Dendritic cell treated with granulocyte-macrophage colony-stimulating factor and Interleukin-4, amounts not matched to agents 40 ng/mL and 50 ng/mL, for 4 days (primary cell): ENCODE data around the gene BGLAP.

ENCODE experiments used
- H3K27ac Mint-ChIP-seq: one replicate; pipeline ENCODE4 v1.8.0; 2022; ENCODE audit warnings: mild to moderate bottlenecking, mixed read lengths
- H3K27me3 Mint-ChIP-seq: one replicate; pipeline ENCODE4 v1.8.0; 2022; ENCODE audit warnings: mild to moderate bottlenecking, mixed read lengths
- H3K36me3 Mint-ChIP-seq: one replicate; pipeline ENCODE4 v1.8.0; 2022; ENCODE audit warnings: low read depth, mixed read lengths
- H3K4me1 Mint-ChIP-seq: one replicate; pipeline ENCODE4 v1.8.0; 2022; ENCODE audit warnings: low read depth, mixed read lengths
- H3K4me3 Mint-ChIP-seq: one replicate; pipeline ENCODE4 v1.8.0; 2022; ENCODE audit warnings: mild to moderate bottlenecking, moderate library complexity, mixed read lengths
- H3K9me3 Mint-ChIP-seq: one replicate; pipeline ENCODE4 v1.8.0; 2022; ENCODE audit warnings: mixed read lengths
- intact Hi-C: fragments of 100-400 bp; cut with micrococcal nuclease; formaldehyde crosslinking; loops from one replicate; pipeline ENCODE4 v1.15.0; 2022

The BGLAP gene

DNA sequence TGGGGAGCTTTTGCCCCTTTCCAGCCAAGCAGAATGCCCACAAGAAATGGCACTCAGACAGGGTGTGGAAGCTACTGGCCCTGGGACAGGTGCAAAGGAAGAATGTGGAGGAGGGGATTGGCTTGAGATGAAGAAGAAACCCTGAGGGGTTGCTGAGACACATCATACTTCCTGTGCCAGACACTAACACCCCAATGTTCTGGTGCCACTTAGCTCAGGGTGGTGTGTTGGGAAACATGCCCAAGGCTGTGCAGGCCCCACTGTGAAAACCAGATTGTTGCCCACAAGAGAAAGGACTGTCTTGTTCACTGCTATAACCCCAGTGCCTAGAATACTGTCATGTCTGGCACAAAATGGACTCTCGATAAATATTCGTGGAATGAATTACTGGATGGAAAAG lies 15.7 kb downstream of the BGLAP start:
- H3K4me3 Mint-ChIP-seq, result no peak overlapping the region
- intact Hi-C loops, result no loop called here
- H3K27me3 Mint-ChIP-seq, result no peaks in the 10 kb centered on the region
- no peak overlapping the region for H3K27ac Mint-ChIP-seq
- H3K9me3 Mint-ChIP-seq, result no peaks in the 10 kb centered on the region
- no peaks in the 10 kb centered on the region for H3K4me1 Mint-ChIP-seq
- peaks cover 90% of the 10 kb centered on the region for H3K36me3 Mint-ChIP-seq

DNA sequence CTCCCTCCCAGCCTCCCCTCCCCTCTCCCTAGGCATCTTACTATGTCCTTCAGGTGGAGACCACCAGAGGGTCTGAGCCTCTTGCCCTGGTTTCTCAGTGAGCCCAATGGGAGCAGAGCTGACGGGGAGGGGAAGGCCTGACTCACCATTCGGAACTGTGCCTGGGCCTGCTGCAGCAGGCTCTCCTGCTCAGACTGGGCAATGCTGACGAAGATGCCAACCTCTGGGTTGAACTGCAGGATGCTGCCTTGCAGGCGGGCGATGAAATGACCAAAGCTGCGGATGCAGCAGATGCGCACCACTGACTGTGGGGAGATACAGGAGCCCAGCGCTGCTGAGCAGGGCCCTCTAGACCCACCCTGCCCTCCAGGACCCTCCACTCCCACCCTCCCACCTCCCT lies 16.9 kb downstream of the BGLAP start:
- Mint-ChIP-seq H3K27me3 (no peaks in the 10 kb centered on the region), H3K4me1 (no peaks in the 10 kb centered on the region), H3K9me3 (no peaks in the 10 kb centered on the region), H3K36me3 (peaks cover 90% of the 10 kb centered on the region), H3K27ac (no peak overlapping the region), H3K4me3 (no peak overlapping the region)
- intact Hi-C loops, result no loop called here

DNA sequence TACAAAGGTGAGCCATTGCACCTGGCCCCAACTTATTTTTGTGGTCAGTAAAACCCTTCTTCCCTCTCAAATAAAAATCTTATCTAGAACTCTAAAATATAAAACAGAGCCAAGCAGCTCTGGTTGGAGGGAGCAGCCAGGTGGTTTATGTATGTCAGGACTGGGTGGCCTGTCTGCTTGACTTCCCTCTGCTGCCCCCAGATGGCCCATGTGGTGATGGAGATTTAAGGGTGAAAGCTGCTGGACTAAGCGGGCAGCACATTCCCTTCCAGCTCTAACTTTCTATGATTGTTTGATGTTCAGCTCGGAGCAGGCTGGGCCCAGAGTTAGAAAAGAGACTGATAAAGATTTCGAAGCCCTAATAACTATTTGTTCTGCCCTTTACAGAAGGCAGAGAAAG lies 17.8 kb downstream of the BGLAP start:
- no peaks in the 10 kb centered on the region for H3K9me3 Mint-ChIP-seq
- H3K27me3 Mint-ChIP-seq, result no peaks in the 10 kb centered on the region
- H3K4me3 Mint-ChIP-seq, result no peak overlapping the region
- no peak overlapping the region for H3K27ac Mint-ChIP-seq
- intact Hi-C loops, result no loop called here
- peaks cover 94% of the 10 kb centered on the region for H3K36me3 Mint-ChIP-seq
- H3K4me1 Mint-ChIP-seq, result no peaks in the 10 kb centered on the region

DNA sequence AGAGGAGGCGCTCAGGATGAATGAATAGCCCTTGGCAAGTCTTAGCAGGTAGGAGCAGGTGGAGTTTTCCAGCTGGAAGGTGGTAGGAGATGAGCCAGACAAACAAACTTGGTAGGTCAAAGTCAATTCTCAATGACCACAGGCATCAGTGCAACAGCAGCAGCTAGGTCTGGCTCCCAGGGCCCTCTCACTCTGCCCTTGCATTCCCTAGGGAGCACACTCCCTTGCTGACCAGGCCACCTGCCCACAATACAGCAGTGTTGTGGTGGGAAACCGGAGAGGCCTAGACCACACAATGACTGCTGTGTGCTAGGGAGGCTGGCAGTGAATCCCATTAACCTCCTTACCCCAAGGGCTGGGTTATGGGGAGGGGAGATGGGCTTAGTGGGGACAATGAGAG lies 18.9 kb downstream of the BGLAP start:
- no peaks in the 10 kb centered on the region for H3K27me3 Mint-ChIP-seq
- intact Hi-C loops, result no loop called here
- H3K9me3 Mint-ChIP-seq, result no peaks in the 10 kb centered on the region
- no peaks in the 10 kb centered on the region for H3K4me1 Mint-ChIP-seq
- H3K27ac Mint-ChIP-seq, result no peak overlapping the region
- H3K4me3 Mint-ChIP-seq, result no peak overlapping the region
- peaks cover 100% of the 10 kb centered on the region for H3K36me3 Mint-ChIP-seq

DNA sequence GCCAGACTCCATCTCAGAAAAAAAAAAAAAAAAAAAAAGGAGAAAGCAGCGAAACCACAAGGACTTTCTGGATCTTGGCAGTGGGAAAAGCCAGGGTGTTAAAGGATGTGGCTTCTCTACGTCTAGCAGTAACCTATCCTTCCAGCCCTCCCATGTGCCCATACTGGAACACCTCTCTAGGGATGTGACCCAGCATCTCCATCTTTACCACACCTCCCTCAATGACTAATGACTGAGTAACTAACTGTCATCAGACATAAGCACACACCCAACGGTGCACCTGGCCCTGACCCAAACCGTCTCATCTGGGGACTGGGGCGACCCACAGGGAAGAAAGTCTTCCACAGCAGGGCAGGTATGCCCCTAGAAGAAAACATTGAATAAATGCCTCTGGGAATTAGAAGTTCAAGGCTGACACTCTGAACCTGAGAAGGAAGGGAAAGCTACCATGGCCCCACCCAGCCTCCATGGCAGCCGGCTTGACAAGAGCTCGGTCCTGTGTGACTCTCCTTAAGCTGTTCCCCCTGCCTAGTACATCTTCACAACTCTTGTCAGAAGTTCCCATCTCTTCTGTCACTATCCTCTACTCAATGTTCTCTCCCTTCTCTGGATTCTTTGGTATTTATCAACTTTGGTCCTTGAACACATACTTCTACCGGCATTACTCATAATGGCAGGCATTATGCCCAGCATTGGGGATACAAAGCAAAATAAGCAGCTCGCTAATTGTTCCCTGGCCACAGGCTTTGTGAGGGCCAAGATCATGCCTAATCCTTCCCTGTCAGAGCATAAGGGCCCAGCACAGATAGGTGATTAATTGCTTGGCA lies 20.7 kb downstream of the BGLAP start:
- Mint-ChIP-seq H3K4me1 (no peaks in the 10 kb centered on the region), H3K27me3 (no peaks in the 10 kb centered on the region), H3K27ac (no peak overlapping the region), H3K9me3 (no peaks in the 10 kb centered on the region), H3K4me3 (no peak overlapping the region), H3K36me3 (peaks cover 100% of the 10 kb centered on the region)
- intact Hi-C loops, result no loop called here

DNA sequence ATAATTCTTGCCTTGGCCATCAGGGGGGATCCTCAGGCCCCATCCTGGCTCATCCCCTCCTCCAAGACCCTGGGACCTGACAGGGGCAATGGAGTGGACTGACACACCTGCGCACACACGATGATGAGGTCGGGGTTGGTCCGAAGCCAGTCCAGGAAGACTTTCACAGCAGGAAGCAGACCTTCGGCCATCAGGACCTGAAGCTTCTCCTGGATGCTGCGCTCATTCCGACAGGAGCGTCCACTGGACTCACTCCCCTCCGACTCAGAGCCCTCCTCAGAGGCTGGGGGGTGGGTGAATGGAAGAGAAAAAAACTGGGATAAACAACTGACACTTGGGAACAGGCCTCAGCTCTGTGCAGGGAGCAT lies 21.3 kb downstream of the BGLAP start:
- no peak overlapping the region for H3K27ac Mint-ChIP-seq
- H3K36me3 Mint-ChIP-seq, result peaks cover 100% of the 10 kb centered on the region
- no peak overlapping the region for H3K4me3 Mint-ChIP-seq
- no peaks in the 10 kb centered on the region for H3K27me3 Mint-ChIP-seq
- H3K4me1 Mint-ChIP-seq, result no peaks in the 10 kb centered on the region
- intact Hi-C loops, result no loop called here
- no peaks in the 10 kb centered on the region for H3K9me3 Mint-ChIP-seq

DNA sequence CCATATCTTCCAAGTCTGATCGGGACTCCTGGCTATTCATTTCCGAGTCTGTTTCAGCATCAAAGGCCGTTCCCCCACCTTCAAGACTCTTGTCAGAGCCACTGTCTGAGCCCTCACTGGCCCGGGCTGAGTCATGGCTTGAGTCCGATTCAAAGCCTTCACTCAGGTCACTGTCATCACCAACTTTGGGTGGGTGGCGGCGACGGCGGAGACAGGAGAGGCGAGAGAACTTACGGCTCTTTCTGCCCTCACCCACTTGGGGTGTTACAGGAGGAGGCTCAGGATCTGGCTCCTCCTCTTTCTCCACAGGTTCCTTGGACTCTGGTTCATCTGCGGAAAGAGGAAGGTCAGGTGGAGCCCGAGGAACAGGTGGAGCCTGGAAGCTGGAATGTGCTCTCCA lies 24.1 kb downstream of the BGLAP start:
- Mint-ChIP-seq H3K4me3 (no peak overlapping the region), H3K27ac (no peak overlapping the region), H3K36me3 (peaks cover 100% of the 10 kb centered on the region), H3K9me3 (no peaks in the 10 kb centered on the region), H3K4me1 (no peaks in the 10 kb centered on the region), H3K27me3 (no peaks in the 10 kb centered on the region)
- intact Hi-C loops, result no loop called here

DNA sequence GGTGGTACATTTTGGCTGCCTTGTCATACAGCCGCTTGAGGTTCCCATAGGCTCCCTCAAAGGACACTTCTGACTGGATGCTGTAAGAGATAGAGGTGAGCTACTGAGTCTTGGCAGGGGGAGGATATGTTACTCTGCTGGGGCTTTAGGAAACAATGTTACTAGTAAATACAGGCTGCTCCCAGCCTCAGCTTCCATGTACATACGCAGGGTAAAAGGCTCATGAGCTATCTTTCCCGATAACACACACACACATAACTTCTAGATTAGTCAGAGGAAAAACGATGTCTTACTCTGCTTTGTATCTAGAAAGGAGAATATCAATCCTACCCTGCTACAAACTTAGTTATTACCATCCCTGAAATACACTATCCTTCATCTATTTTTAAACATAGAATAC lies 26.4 kb downstream of the BGLAP start:
- Mint-ChIP-seq H3K27ac (no peak overlapping the region), H3K4me3 (no peak overlapping the region), H3K36me3 (peaks cover 100% of the 10 kb centered on the region), H3K4me1 (no peaks in the 10 kb centered on the region), H3K27me3 (no peaks in the 10 kb centered on the region), H3K9me3 (no peaks in the 10 kb centered on the region)
- intact Hi-C loops, result no loop called here

DNA sequence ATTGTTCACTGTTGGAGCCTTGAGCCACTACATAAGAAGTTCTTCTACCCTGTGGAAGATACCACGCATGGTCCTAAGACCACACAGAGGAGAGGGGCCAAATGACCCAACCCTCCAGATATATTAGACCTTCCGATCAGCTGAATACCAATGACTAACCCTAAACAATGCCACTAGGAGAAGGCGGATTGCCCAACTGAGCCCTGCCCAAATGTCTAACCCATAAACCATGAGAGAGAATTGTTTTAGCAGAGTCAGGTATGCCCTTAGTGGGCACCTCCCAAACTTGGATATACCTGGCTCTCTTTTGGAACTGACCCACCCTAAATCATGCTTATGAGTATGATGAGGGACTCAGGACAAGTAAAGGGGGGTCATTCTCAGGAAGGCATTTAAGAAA lies 28.3 kb downstream of the BGLAP start:
- H3K9me3 Mint-ChIP-seq, result no peaks in the 10 kb centered on the region
- no peak overlapping the region for H3K4me3 Mint-ChIP-seq
- H3K27ac Mint-ChIP-seq, result no peak overlapping the region
- intact Hi-C loops, result no loop called here
- H3K36me3 Mint-ChIP-seq, result peaks cover 100% of the 10 kb centered on the region
- no peaks in the 10 kb centered on the region for H3K4me1 Mint-ChIP-seq
- H3K27me3 Mint-ChIP-seq, result no peaks in the 10 kb centered on the region

DNA sequence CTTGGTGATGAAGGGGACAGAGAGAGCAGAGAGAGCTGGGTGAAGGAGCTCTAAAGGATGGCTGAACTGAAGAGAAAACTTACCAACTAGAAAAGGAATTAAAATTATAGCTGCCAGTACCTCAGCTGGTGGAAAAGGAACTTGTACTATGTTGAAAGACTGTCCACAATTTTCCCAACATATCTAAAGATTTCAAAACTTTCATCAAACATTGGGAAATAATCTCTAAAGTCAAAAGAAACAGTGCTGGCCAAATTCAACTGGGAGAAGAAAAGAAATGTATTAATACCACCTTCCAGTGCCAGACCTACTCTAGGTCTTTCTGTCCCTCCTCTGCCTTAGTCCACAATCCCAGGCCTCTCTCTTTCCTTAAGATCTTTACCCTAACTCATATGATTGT lies 34.5 kb downstream of the BGLAP start:
- Mint-ChIP-seq H3K36me3 (peaks cover 86% of the 10 kb centered on the region), H3K4me1 (peaks cover 43% of the 10 kb centered on the region), H3K27ac (no peak overlapping the region), H3K4me3 (no peak overlapping the region), H3K27me3 (no peaks in the 10 kb centered on the region), H3K9me3 (no peaks in the 10 kb centered on the region)
- intact Hi-C loops, result no loop called here

DNA sequence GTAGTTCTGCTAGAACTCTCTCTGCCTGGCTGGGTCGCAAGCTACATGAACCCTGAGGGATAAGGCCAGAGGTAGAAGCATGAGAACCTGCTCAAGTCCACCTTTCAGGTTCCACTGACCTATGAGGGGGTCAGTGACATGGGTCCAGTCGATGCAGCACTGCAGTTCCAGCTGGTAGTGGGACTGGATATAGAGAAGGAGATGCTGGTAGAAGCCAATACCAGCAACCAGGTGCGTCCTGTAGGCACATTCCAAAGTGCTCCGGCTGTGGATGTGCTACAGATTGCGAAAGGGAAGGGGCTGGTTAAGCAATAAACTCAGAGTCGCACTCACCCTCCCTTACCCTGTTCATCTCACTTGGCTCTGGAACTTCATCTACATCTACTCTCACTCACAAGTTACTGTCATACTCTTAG lies 35.0 kb downstream of the BGLAP start:
- H3K4me3 Mint-ChIP-seq, result no peak overlapping the region
- peaks cover 48% of the 10 kb centered on the region for H3K4me1 Mint-ChIP-seq
- peak overlapping the region; percentile 28 for H3K27ac Mint-ChIP-seq
- peaks cover 83% of the 10 kb centered on the region for H3K36me3 Mint-ChIP-seq
- intact Hi-C loops, result no loop called here
- H3K27me3 Mint-ChIP-seq, result no peaks in the 10 kb centered on the region
- no peaks in the 10 kb centered on the region for H3K9me3 Mint-ChIP-seq

DNA sequence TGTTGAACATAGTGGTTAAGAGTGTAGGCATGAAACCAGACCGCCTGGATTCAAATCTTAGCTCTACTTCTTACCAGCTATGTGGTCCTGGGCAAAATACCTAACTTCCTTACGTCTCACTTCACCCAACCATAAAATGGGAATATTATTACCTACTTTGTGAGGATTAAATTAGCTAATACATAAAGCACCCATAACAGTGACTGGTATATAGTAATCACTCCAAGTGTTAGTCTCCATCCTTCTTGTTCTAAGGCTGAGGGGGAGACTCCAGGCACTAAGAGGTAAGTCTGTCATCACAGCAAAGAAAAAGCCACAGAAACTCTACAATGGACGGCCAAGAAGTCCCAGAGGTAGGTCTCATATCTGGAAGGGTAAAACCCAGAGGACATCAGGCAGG lies 37.9 kb downstream of the BGLAP start:
- Mint-ChIP-seq H3K27me3 (no peaks in the 10 kb centered on the region), H3K4me3 (no peak overlapping the region), H3K4me1 (peaks cover 71% of the 10 kb centered on the region), H3K27ac (no peak overlapping the region), H3K9me3 (no peaks in the 10 kb centered on the region), H3K36me3 (peaks cover 68% of the 10 kb centered on the region)
- intact Hi-C loops, result loop anchor here (10.0 kb wide), 1 partner anchor 55 kb away; the partner anchor contains the start of genes CCT3 and TSACC

DNA sequence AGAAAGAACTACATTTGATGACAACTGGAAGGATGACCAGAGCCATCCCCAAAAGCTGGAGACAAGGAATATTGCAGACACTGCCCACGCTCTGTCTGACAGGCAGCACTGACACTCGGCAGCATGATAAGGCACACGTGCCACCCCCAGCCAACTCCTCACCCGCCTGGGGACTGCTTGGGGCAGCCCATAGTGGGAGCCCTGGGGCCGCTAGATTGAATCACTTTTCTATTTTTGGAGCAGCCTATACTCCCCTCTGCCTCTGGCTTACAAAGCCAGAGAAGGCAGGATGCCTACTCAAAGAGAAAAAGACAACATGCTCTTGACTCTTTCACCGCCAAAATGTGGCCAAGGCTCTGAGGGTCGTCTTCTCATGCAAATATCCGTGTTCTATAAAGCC lies 39.3 kb downstream of the BGLAP start:
- intact Hi-C loops, result loop anchor here (10.0 kb wide), 1 partner anchor 54 kb away; the partner anchor contains the start of genes CCT3 and TSACC
- Mint-ChIP-seq H3K9me3 (no peaks in the 10 kb centered on the region), H3K27me3 (no peaks in the 10 kb centered on the region), H3K27ac (peak overlapping the region; percentile 93), H3K36me3 (peaks cover 68% of the 10 kb centered on the region), H3K4me1 (peaks cover 86% of the 10 kb centered on the region), H3K4me3 (peak overlapping the region; percentile 93)

DNA sequence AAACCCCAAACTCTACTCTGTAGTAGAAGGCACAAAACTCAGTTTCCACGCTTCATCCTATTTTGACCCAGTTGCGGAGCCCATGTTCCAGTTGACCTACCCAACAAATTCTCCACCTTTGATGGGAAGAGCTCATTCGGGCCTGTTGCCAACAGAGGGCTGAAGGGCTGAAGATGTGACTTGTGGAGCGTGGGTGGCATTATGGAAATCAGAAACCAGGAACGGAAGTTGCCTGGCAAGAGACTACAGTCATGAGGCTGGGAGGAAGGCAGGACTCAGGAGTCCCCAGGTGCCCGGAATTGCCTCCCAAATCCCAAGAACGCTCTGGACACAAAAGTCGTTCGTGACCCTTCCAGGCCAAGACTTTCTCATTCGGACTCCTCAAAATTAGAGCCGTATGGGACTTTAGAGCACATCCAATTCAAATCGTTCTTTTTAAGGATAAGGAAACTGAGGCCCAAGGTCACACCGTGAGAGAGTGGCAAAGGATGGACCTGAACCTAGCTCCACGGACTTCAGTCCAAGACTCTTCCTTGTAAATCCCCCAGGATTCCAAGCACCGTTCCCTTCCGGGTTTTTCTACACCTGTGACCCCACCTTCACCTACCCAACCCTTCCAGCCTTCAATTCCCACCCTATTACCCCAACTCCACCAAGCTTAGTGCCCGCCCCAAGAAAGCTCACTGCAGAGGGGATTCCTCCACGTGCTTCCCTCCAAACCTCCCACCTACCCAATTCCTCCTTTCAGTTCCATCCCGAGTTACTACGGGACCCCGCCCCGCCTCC lies 39.9 kb downstream of the BGLAP start:
- Mint-ChIP-seq H3K4me3 (peak overlapping the region; percentile 93), H3K9me3 (no peaks in the 10 kb centered on the region), H3K36me3 (peaks cover 68% of the 10 kb centered on the region), H3K27ac (peak overlapping the region; percentile 93), H3K4me1 (peaks cover 83% of the 10 kb centered on the region), H3K27me3 (no peaks in the 10 kb centered on the region)
- intact Hi-C loops, result loop anchor here (10.0 kb wide), 1 partner anchor 53 kb away; the partner anchor contains the start of genes CCT3 and TSACC
